HL-60 (cell line): ENCODE measurements around the gene CRIP2.

Experiments
- DNase-seq, 2 experiments: peaks; one replicate each; pipeline ENCODE4 v3.0.0-alpha.2; 2010 to 2020; ENCODE audit warnings: low read depth in 1 of 2, low spot score in 1 of 2
- H3K27ac ChIP-seq: fragments of 250-450 bp; sonication (Bioruptor Pico); replicated peaks from 2 replicates; pipeline ENCODE4 v1.5.1; 2020; ENCODE audit warnings: mild to moderate bottlenecking, moderate library complexity
- H3K27me3 ChIP-seq: fragments of 250-450 bp; sonication (Bioruptor Pico); 2 replicates; pipeline ENCODE4 v1.5.1; 2021; ENCODE audit warnings: mild to moderate bottlenecking, moderate library complexity; ENCODE audit not compliant: insufficient read depth, poor library complexity, severe bottlenecking
- H3K4me3 ChIP-seq: replicated peaks from 2 replicates; pipeline ENCODE4 v1.5.1; 2011; ENCODE audit warnings: mild to moderate bottlenecking, control low read depth, low read length; ENCODE audit not compliant: insufficient read depth
- GABPA ChIP-seq: IDR thresholded peaks from 2 replicates; pipeline ENCODE4 v1.6.1; 2012; ENCODE audit warnings: low read depth
- POLR2AphosphoS5 ChIP-seq: IDR thresholded peaks from 2 replicates; pipeline ENCODE4 v1.6.1; 2012; ENCODE audit warnings: low read depth
- REST ChIP-seq: IDR thresholded peaks from 2 replicates; pipeline ENCODE4 v1.6.1; 2012; ENCODE audit warnings: low read depth; ENCODE audit not compliant: insufficient replicate concordance
- SPI1 ChIP-seq: IDR thresholded peaks from 2 replicates; pipeline ENCODE4 v1.6.1; 2012; ENCODE audit warnings: low read depth, mild to moderate bottlenecking, borderline replicate concordance
- TF ChIP-seq, protein P1 (sequence below): IDR thresholded peaks from one replicate; pipeline ENCODE4 v1.5.1; 2011; ENCODE audit warnings: low read length, control low read depth, inconsistent platforms; ENCODE audit not compliant: insufficient read depth

The CRIP2 gene

GRCh38 chr14:105480807-105481801 lies 6.5 kb downstream of the CRIP2 start:
- DNase-seq, result peak; percentile 83 to 88
- peaks cover 27% of the 10 kb centered on the region for H3K27me3 ChIP-seq
- peak overlapping the region; percentile 35 for H3K4me3 ChIP-seq
- peak overlapping the region; percentile 68 for H3K27ac ChIP-seq
- TF ChIP-seq REST (no peak), SPI1 (no peak), POLR2AphosphoS5 (peak; percentile 79), GABPA (no peak)
- TF ChIP-seq, protein P1, sequence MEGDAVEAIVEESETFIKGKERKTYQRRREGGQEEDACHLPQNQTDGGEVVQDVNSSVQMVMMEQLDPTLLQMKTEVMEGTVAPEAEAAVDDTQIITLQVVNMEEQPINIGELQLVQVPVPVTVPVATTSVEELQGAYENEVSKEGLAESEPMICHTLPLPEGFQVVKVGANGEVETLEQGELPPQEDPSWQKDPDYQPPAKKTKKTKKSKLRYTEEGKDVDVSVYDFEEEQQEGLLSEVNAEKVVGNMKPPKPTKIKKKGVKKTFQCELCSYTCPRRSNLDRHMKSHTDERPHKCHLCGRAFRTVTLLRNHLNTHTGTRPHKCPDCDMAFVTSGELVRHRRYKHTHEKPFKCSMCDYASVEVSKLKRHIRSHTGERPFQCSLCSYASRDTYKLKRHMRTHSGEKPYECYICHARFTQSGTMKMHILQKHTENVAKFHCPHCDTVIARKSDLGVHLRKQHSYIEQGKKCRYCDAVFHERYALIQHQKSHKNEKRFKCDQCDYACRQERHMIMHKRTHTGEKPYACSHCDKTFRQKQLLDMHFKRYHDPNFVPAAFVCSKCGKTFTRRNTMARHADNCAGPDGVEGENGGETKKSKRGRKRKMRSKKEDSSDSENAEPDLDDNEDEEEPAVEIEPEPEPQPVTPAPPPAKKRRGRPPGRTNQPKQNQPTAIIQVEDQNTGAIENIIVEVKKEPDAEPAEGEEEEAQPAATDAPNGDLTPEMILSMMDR, result peak; percentile 91

DNA sequence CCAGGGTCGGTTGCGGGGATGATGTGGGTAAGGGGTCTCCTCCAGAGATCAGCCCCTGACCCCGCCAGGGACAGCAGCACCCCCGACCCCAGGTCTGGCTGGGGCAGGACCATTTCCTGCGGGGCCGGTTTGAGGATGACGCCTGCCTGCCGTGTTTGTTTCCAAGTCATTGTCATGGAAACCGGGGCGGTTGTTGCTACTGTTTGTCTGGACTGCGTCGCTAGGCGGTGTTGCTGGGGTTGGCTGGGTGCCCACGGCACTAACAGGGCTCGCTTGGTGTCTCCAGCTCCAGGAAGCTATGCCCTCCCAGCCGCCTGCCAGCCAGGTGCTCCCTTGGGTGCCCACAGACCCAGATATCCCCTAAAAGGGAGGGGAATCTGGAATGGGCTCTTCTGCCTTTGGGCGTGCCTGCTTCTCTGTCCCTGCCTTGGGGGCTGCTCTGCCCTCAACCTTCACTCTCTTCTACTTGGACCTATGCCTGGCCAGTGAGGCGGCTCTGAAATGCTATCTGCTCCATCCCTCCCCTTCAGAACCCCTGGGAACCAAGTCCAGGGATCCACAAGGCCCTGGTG lies 7.4 kb downstream of the CRIP2 start:
- Histone ChIP-seq H3K27ac (peak overlapping the region; percentile 68), H3K4me3 (no peak overlapping the region), H3K27me3 (peaks cover 27% of the 10 kb centered on the region)
- DNase-seq, result peak; percentile 95 to 97
- TF ChIP-seq REST, result peak; percentile 25
- TF ChIP-seq GABPA, result no peak

- peak overlapping the region; percentile 68 for H3K27ac ChIP-seq
Observed at GRCh38 chr14:105482486-105483110, 8.0 kb downstream of the CRIP2 start.

More at GRCh38 chr14:105482486-105483110, 8.0 kb downstream of the CRIP2 start:
- TF ChIP-seq POLR2AphosphoS5, result no peak
- no peak for TF ChIP-seq SPI1
- TF ChIP-seq, protein P1, result no peak
- TF ChIP-seq GABPA, result no peak
- no peak for TF ChIP-seq REST
- peaks cover 24% of the 10 kb centered on the region for H3K27me3 ChIP-seq
- H3K4me3 ChIP-seq, result no peak overlapping the region
- no peak for DNase-seq
